GM12878 (cell line): ENCODE results near the gene STIL.

Source experiments
- CREM ChIP-seq: IDR thresholded peaks from 2 replicates; pipeline ENCODE4 v1.6.1; 2014; ENCODE audit warnings: antibody characterized with exemption, low read depth
- CTCF ChIP-seq, 3 experiments: IDR thresholded peaks in 2 of 3; conservative IDR thresholded peaks in 1 of 3; 2 replicates each; pipeline ENCODE4 v1.5.1; 2011; ENCODE audit warnings: low read depth in 3 of 3, low read length in 3 of 3, mild to moderate bottlenecking in 3 of 3, control low read depth in 2 of 3, moderate library complexity in 2 of 3, inconsistent platforms in 1 of 3, mixed read lengths in 1 of 3; ENCODE audit not compliant: control insufficient read depth in 2 of 3, insufficient read depth in 1 of 3; ENCODE audit errors: extremely low read depth in 1 of 3
- MAX ChIP-seq: IDR thresholded peaks from 2 replicates; pipeline ENCODE4 v1.6.1; 2012; ENCODE audit warnings: low read depth, low read length, improper control_type of control experiment
- MTA3 ChIP-seq: IDR thresholded peaks from 2 replicates; pipeline ENCODE4 v1.6.1; 2012; ENCODE audit warnings: low read length, inconsistent platforms, borderline replicate concordance
- PBX3 ChIP-seq: IDR thresholded peaks from 2 replicates; pipeline ENCODE4 v1.6.1; 2011; ENCODE audit warnings: mild to moderate bottlenecking, low read depth, low read length, moderate library complexity; ENCODE audit not compliant: insufficient replicate concordance
- POLR2A ChIP-seq: IDR thresholded peaks from 2 replicates; pipeline ENCODE4 v1.6.1; 2011; ENCODE audit warnings: low read depth, mild to moderate bottlenecking, low read length
- POLR2AphosphoS5 ChIP-seq: IDR thresholded peaks from 2 replicates; pipeline ENCODE4 v1.6.1; 2011; ENCODE audit warnings: mild to moderate bottlenecking, low read length, inconsistent platforms
- SUZ12 ChIP-seq: fragments of 200-600 bp; sonication (generic); IDR thresholded peaks from one replicate; pipeline ENCODE4 v1.6.1; 2018; ENCODE audit warnings: antibody characterized with exemption, mild to moderate bottlenecking; ENCODE audit not compliant: unreplicated experiment

- TF ChIP-seq POLR2AphosphoS5 (no peak), POLR2A (no peak), CREM (no peak), MTA3 (no peak), SUZ12 (no peak), CTCF (IDR thresholded peaks at IDR 0.05 in 2 of 3, conservative IDR thresholded peaks at IDR 0.05 in 1 of 3; ENCODE audit: control insufficient read depth in 2 of 3, extremely low read depth in 1 of 3, insufficient read depth in 1 of 3, low read depth in 3 of 3, low read length in 3 of 3) (no peak), PBX3 (no peak), MAX (no peak)
These were observed 70.0 kb downstream of the STIL start for GRCh38 chr1:47243910-47244309.
